Measurements from ENCODE around the gene ALKBH8. TPM values are rescaled to one million over a fixed set of nuclear protein-coding genes. Genes with fewer than 3 reads are reported as not detected.
"Not testable (repeated sequence)": the region's sequence is repeated elsewhere in the genome, so short reads cannot be mapped to it uniquely, and the experiment has no call there.

ALKBH8 gene
- total and polyA plus RNA-seq, 11 donors: 2.9 to 8.6 (median 6.2) TPM

DNA sequence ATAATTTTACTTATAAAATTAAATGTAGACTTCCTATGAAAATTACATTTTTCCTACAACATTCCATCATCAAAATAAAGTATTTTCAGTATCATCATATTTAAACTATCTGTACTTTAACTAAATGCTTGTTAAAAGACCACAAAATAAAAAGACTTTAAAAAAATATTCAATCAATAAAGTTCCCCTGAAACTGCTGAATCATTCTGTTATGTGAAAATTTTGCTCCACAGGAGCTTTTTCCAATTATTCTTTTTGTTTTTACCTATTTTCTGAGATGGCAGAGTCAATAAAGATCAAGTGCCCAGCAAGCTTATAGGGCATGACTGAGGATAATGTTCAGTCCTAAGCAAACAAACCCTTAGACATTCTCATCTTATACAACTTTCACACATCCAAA, 27.3 kb downstream of the ALKBH8 start:
- H3K27me3 ChIP-seq: no peaks in the 10 kb centered on the region
- no peak overlapping the region for H3K27ac ChIP-seq
- TF ChIP-seq POLR2A (IDR thresholded peaks at IDR 0.05): no peak
- TF ChIP-seq, protein P1, sequence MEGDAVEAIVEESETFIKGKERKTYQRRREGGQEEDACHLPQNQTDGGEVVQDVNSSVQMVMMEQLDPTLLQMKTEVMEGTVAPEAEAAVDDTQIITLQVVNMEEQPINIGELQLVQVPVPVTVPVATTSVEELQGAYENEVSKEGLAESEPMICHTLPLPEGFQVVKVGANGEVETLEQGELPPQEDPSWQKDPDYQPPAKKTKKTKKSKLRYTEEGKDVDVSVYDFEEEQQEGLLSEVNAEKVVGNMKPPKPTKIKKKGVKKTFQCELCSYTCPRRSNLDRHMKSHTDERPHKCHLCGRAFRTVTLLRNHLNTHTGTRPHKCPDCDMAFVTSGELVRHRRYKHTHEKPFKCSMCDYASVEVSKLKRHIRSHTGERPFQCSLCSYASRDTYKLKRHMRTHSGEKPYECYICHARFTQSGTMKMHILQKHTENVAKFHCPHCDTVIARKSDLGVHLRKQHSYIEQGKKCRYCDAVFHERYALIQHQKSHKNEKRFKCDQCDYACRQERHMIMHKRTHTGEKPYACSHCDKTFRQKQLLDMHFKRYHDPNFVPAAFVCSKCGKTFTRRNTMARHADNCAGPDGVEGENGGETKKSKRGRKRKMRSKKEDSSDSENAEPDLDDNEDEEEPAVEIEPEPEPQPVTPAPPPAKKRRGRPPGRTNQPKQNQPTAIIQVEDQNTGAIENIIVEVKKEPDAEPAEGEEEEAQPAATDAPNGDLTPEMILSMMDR (IDR thresholded peaks at IDR 0.05): no peak
- no peaks in the 10 kb centered on the region for H3K9me3 ChIP-seq
- no peak for DNase-seq
- no peak for ATAC-seq
- H3K4me3 ChIP-seq: no peak overlapping the region
- peaks cover 0 to 33% (median 17%) of the 10 kb centered on the region in 9 donors for H3K36me3 ChIP-seq
- no peaks in the 10 kb centered on the region for H3K4me1 ChIP-seq
- intact Hi-C loops (cut with DNase I): no loop called here

DNA sequence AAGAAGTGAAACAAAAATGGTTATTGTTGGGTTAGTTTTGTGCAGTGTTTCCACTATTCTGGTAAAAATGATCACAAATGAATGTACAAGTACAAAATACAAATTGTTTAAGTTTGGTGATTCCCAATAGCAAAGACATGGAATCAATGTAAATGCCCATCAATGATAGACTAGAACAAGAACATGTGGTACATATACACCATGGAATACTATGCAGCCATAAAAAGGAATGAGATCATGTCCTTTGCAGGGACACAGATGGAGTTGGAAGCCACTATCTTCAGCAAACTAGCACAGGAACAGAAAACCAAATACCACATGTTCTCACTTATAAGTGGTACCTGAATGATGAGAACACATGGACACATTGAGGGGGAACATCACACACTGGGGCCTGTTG, 28.4 kb downstream of the ALKBH8 start:
- ATAC-seq; H3K27me3 ChIP-seq; H3K9me3 ChIP-seq; H3K4me1 ChIP-seq; intact Hi-C loops (cut with DNase I); DNase-seq; H3K4me3 ChIP-seq; H3K27ac ChIP-seq: not testable (repeated sequence)
- H3K36me3 ChIP-seq: peaks cover 0 to 37% (median 17%) of the 10 kb centered on the region in 9 donors

DNA sequence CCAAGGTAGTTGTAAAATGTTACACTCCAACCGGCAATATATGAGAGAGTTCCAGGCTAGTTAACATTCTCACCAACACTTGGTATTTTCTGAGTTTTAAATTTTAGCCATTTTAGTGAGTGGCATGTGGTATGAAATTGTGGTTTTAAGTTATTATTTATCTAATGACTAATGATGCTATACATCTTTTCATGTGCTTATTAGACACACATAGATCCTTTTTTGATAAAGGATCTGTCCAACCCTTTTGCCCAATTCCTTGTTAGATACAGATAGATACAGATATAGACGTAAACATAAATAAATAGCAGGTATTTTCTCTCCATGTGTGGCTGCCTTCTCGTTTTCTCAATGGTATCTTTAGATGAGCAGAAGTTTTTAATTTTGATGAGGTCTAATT, 39.3 kb downstream of the ALKBH8 start:
- H3K4me1 ChIP-seq: no peaks in the 10 kb centered on the region
- H3K27ac ChIP-seq: no peak overlapping the region
- H3K9me3 ChIP-seq: peaks cover 0 to 11% (median 0%) of the 10 kb centered on the region in 12 donors
- H3K36me3 ChIP-seq: peaks cover 0 to 66% (median 17%) of the 10 kb centered on the region in 9 donors
- WGBS, 4 donors: 95 to 98% (median 97%) methylated on average over 3 of the region's 3 CpGs
- intact Hi-C loops (cut with DNase I): no loop called here
- DNase-seq (no peak), ATAC-seq (no peak)
- TF ChIP-seq POLR2A (IDR thresholded peaks at IDR 0.05): no peak
- TF ChIP-seq, protein P1 (IDR thresholded peaks at IDR 0.05): no peak
- no peak overlapping the region for H3K4me3 ChIP-seq
- no peaks in the 10 kb centered on the region for H3K27me3 ChIP-seq

DNA sequence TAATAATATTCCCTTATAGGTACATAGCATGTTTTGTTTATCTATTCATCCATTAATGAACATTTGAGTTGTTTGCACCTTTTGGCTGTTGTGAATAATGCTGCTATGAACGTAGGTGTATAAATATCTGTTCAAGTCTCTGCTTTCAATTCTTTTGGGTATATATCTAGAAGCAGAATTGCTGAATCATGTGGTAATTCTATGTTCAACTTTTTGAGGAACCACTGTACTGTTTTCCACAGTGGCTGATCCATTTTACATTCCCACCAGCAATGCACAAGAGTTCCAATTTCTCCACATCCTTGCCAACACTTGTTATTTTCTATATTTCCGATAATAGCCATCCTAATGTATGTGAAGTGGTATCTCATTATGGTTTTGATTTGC, 56.7 kb downstream of the ALKBH8 start:
- Histone ChIP-seq H3K27me3 (no peaks in the 10 kb centered on the region), H3K9me3 (no peaks in the 10 kb centered on the region), H3K4me3 (no peak overlapping the region), H3K4me1 (no peaks in the 10 kb centered on the region), H3K36me3 (peaks cover 0 to 50% (median 37%) of the 10 kb centered on the region in 9 donors), H3K27ac (no peak overlapping the region)
- ATAC-seq (no peak), DNase-seq (no peak)
- 93 to 98% (median 97%) methylated on average over 2 of the region's 2 CpGs for WGBS, 4 donors
- TF ChIP-seq POLR2A (IDR thresholded peaks at IDR 0.05): no peak
- TF ChIP-seq, protein P1 (IDR thresholded peaks at IDR 0.05): no peak
- intact Hi-C loops (cut with DNase I): no loop called here

DNA sequence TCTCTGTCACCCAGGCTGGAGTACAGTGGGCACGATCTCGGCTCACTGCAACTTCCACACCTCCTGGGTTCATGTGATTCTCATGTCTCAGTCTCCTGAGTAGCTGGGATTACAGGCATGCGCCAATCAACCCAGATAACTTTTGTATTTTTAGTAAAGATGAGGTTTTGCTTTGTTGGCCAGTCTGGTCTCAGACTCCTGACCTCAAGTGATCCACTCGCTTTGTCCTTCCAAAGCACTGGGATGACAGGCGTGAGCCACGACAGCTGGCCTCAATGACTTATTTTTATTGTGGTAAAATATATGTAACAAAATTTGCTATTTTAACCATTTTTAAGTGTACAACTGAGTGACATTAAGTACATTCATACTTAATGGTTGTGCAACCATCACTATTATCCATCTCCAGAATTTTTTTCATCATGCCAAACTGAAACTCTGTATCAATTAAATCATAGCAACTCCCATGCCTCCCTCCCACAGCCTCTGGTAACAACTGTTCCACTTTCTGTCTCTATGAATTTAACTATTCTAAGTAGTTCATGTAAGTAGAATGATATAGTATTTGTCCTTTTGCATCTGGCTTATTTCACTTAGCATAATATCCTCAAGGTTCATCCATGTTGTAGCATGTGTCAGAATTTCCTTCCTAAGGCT, 57.2 kb downstream of the ALKBH8 start:
- no peaks in the 10 kb centered on the region for H3K4me1 ChIP-seq
- peaks cover 0 to 54% (median 42%) of the 10 kb centered on the region in 9 donors for H3K36me3 ChIP-seq
- H3K27me3 ChIP-seq: no peaks in the 10 kb centered on the region
- no peak for DNase-seq
- intact Hi-C loops (cut with DNase I): no loop called here
- TF ChIP-seq, protein P1 (IDR thresholded peaks at IDR 0.05): no peak
- TF ChIP-seq POLR2A (IDR thresholded peaks at IDR 0.05): no peak
- ATAC-seq: no peak
- no peaks in the 10 kb centered on the region for H3K9me3 ChIP-seq
- WGBS, 4 donors: 90 to 98% (median 92%) methylated on average over 6 of the region's 6 CpGs
- no peak overlapping the region for H3K4me3 ChIP-seq
- H3K27ac ChIP-seq: no peak overlapping the region

Measured in heart left ventricle (tissue), 16 donors.